Uterus (tissue), 4 donors: Measurements from ENCODE around the gene ARF5. TPM values are rescaled to one million over a fixed set of nuclear protein-coding genes. Genes with fewer than 3 reads are reported as not detected.
"Not testable (repeated sequence)": the region's sequence is repeated elsewhere in the genome, so short reads cannot be mapped to it uniquely, and the experiment has no call there.

ENCODE experiments used
- DNase-seq, 2 donors: peaks; one replicate each; pipeline ENCODE4 v3.0.0-alpha.2; 2019 to 2020
- H3K27ac ChIP-seq, 2 donors: fragments of 200-600 bp; sonication (generic); 1 replicate in 1 of 2; 2 replicates in 1 of 2; pipeline ENCODE4 v1.5.1; 2016 to 2018
- H3K27me3 ChIP-seq, 2 donors: fragments of 200-600 bp; sonication (generic); one replicate each; pipeline ENCODE4 v1.5.1; 2018 to 2019; ENCODE audit warnings: control low read depth in 1 of 2
- H3K36me3 ChIP-seq, 2 donors: fragments of 200-600 bp; sonication (generic); one replicate each; pipeline ENCODE4 v1.5.1; 2019; ENCODE audit warnings: control low read depth in 1 of 2
- H3K4me1 ChIP-seq, 2 donors: fragments of 200-600 bp; sonication (generic); one replicate each; pipeline ENCODE4 v1.5.1; 2018 to 2019; ENCODE audit warnings: control low read depth in 1 of 2
- H3K4me3 ChIP-seq, 2 donors: fragments of 200-600 bp; sonication (generic); 1 replicate in 1 of 2; 2 replicates in 1 of 2; pipeline ENCODE4 v1.5.1; 2018 to 2019; ENCODE audit warnings: mild to moderate bottlenecking in 1 of 2
- H3K9me3 ChIP-seq, 2 donors: fragments of 200-600 bp; sonication (generic); one replicate each; pipeline ENCODE4 v1.5.1; 2019; ENCODE audit warnings: control low read depth in 1 of 2
- CTCF ChIP-seq, 4 experiments: fragments of 200-600 bp in 2 of 4; fragments of 450-650 bp in 2 of 4; sonication (generic) in 2 of 4; IDR thresholded peaks; one replicate each; pipeline ENCODE4 v1.5.1; 2016 to 2019; ENCODE audit warnings: antibody characterized with exemption in 4 of 4, mild to moderate bottlenecking in 2 of 4, moderate library complexity in 1 of 4
- POLR2A ChIP-seq, 2 donors: fragments of 450-650 bp; IDR thresholded peaks; one replicate each; pipeline ENCODE4 v1.6.1; 2016; ENCODE audit warnings: antibody characterized with exemption in 2 of 2, mild to moderate bottlenecking in 1 of 2, moderate library complexity in 1 of 2
- intact Hi-C: fragments of 100-400 bp; cut with DNase I; formaldehyde crosslinking; loops from one replicate; pipeline ENCODE4 v1.15.1; 2023; ENCODE audit warnings: low total_unique reads
- total RNA-seq, 4 donors: library from RNA; depleted of rRNA in 3 of 4; stranded (reverse); fragments of >200 nt in 3 of 4; gene quantifications; one replicate each; pipeline versions ENCODE4 v1.1.0 to v1.2.4, GENCODE V29; 2014 to 2023
- donor health status: DM: yes; HTN: yes; CAD: no.

ARF5 gene
- total RNA-seq, 4 donors from 2014 or later, result 77.4 to 273 (median 122) TPM

- no peak overlapping the region for H3K27ac ChIP-seq
- DNase-seq, result no peak
- TF ChIP-seq POLR2A (IDR thresholded peaks at IDR 0.05) (no peak), CTCF (IDR thresholded peaks at IDR 0.05) (no peak)
- H3K36me3 ChIP-seq, result no peaks in the 10 kb centered on the region
- no peaks in the 10 kb centered on the region for H3K4me1 ChIP-seq
- intact Hi-C loops, result no loop called here
- H3K27me3 ChIP-seq, result no peaks in the 10 kb centered on the region
- no peaks in the 10 kb centered on the region for H3K9me3 ChIP-seq
- H3K4me3 ChIP-seq, result no peak overlapping the region
Measured at GRCh38 chr7:127550247-127550646, 38.0 kb upstream of the ARF5 start.

GRCh38 chr7:127551941-127552340 lies 36.3 kb upstream of the ARF5 start:
- TF ChIP-seq POLR2A (IDR thresholded peaks at IDR 0.05), result no peak
- no peak for TF ChIP-seq CTCF (IDR thresholded peaks at IDR 0.05)
- no peak for DNase-seq
- intact Hi-C loops, result no loop called here
- Histone ChIP-seq H3K27me3 (no peaks in the 10 kb centered on the region), H3K9me3 (no peaks in the 10 kb centered on the region), H3K36me3 (no peaks in the 10 kb centered on the region), H3K4me3 (no peak overlapping the region), H3K4me1 (no peaks in the 10 kb centered on the region), H3K27ac (no peak overlapping the region)

- intact Hi-C loops, result no loop called here
- no peak for DNase-seq
- no peaks in the 10 kb centered on the region for H3K36me3 ChIP-seq
- H3K4me1 ChIP-seq, result no peaks in the 10 kb centered on the region
- no peak for TF ChIP-seq POLR2A (IDR thresholded peaks at IDR 0.05)
- no peak for TF ChIP-seq CTCF (IDR thresholded peaks at IDR 0.05)
- H3K27me3 ChIP-seq, result no peaks in the 10 kb centered on the region
- H3K4me3 ChIP-seq, result no peak overlapping the region
- H3K27ac ChIP-seq, result no peak overlapping the region
- H3K9me3 ChIP-seq, result no peaks in the 10 kb centered on the region
Measured at GRCh38 chr7:127556404-127556803, 31.8 kb upstream of the ARF5 start.

GRCh38 chr7:127557803-127558202 lies 30.4 kb upstream of the ARF5 start:
- DNase-seq, result no peak
- TF ChIP-seq CTCF (IDR thresholded peaks at IDR 0.05), result peak in 1 of 4 experiments; percentile 15
- no peak for TF ChIP-seq POLR2A (IDR thresholded peaks at IDR 0.05)
- Histone ChIP-seq H3K4me3 (no peak overlapping the region), H3K27me3 (no peaks in the 10 kb centered on the region), H3K36me3 (no peaks in the 10 kb centered on the region), H3K27ac (no peak overlapping the region), H3K4me1 (no peaks in the 10 kb centered on the region), H3K9me3 (no peaks in the 10 kb centered on the region)
- intact Hi-C loops, result no loop called here

- Histone ChIP-seq H3K27me3 (no peaks in the 10 kb centered on the region), H3K36me3 (no peaks in the 10 kb centered on the region), H3K27ac (no peak overlapping the region), H3K4me1 (no peaks in the 10 kb centered on the region), H3K9me3 (no peaks in the 10 kb centered on the region), H3K4me3 (no peak overlapping the region)
- DNase-seq, result no peak
- intact Hi-C loops, result no loop called here
- TF ChIP-seq POLR2A (IDR thresholded peaks at IDR 0.05) (no peak), CTCF (IDR thresholded peaks at IDR 0.05) (no peak)
Measured at GRCh38 chr7:127566242-127566641, 22.0 kb upstream of the ARF5 start.

GRCh38 chr7:127568034-127568433 lies 20.2 kb upstream of the ARF5 start:
- H3K36me3 ChIP-seq, H3K4me3 ChIP-seq, DNase-seq, H3K27me3 ChIP-seq, H3K4me1 ChIP-seq, H3K27ac ChIP-seq, intact Hi-C loops, H3K9me3 ChIP-seq: not testable (repeated sequence)
